NB4 (cell line): ENCODE measurements around the gene PARL.

Experiments used
- DNase-seq: peaks from one replicate; pipeline ENCODE4 v3.0.0; 2010; ENCODE audit warnings: low read depth
- H3K4me3 ChIP-seq: one replicate; pipeline ENCODE4 v1.5.1; 2011; ENCODE audit warnings: mild to moderate bottlenecking, low read depth, low read length, moderate library complexity
- MYC ChIP-seq: IDR thresholded peaks from 2 replicates; pipeline ENCODE4 v1.6.1; 2011; ENCODE audit warnings: low read depth, low read length
- POLR2A ChIP-seq: IDR thresholded peaks from 2 replicates; pipeline ENCODE4 v1.6.1; 2011; ENCODE audit warnings: mild to moderate bottlenecking; ENCODE audit not compliant: insufficient read length; ENCODE audit errors: extremely low read depth
- TF ChIP-seq, protein P1 (sequence below): IDR thresholded peaks from 2 replicates; pipeline ENCODE4 v1.6.1; 2011; ENCODE audit warnings: low read depth, low read length
- TF ChIP-seq, protein P2 (sequence below): IDR thresholded peaks from one replicate; pipeline ENCODE4 v1.5.1; 2012; ENCODE audit warnings: low read depth, low read length

Gene PARL

DNA sequence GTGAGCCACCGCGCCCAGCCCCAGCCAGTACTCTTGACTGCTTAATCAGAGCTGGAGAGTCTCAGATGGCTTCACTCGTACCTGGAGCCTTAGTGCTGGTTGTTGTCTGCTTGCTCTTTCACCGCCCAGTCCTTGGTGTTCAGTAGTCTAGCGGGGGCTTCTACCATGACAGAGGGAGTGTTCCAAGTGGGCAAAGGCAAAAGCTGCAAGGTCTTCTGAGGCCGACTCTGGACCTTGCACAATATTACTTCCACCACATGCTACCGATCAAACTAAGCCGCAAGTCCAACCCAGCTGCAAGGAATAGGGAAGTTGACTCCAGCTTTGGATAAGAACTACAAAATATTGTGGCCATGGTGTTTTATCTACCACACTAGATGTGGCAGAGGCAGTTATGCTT lies 6.6 kb downstream of the PARL start:
- TF ChIP-seq, protein P1, sequence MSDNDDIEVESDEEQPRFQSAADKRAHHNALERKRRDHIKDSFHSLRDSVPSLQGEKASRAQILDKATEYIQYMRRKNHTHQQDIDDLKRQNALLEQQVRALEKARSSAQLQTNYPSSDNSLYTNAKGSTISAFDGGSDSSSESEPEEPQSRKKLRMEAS = peak; percentile 66
- TF ChIP-seq POLR2A = peak; percentile 12
- TF ChIP-seq, protein P2, sequence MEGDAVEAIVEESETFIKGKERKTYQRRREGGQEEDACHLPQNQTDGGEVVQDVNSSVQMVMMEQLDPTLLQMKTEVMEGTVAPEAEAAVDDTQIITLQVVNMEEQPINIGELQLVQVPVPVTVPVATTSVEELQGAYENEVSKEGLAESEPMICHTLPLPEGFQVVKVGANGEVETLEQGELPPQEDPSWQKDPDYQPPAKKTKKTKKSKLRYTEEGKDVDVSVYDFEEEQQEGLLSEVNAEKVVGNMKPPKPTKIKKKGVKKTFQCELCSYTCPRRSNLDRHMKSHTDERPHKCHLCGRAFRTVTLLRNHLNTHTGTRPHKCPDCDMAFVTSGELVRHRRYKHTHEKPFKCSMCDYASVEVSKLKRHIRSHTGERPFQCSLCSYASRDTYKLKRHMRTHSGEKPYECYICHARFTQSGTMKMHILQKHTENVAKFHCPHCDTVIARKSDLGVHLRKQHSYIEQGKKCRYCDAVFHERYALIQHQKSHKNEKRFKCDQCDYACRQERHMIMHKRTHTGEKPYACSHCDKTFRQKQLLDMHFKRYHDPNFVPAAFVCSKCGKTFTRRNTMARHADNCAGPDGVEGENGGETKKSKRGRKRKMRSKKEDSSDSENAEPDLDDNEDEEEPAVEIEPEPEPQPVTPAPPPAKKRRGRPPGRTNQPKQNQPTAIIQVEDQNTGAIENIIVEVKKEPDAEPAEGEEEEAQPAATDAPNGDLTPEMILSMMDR = no peak
- TF ChIP-seq MYC = peak; percentile 91
- peak; percentile 97 for DNase-seq

DNA sequence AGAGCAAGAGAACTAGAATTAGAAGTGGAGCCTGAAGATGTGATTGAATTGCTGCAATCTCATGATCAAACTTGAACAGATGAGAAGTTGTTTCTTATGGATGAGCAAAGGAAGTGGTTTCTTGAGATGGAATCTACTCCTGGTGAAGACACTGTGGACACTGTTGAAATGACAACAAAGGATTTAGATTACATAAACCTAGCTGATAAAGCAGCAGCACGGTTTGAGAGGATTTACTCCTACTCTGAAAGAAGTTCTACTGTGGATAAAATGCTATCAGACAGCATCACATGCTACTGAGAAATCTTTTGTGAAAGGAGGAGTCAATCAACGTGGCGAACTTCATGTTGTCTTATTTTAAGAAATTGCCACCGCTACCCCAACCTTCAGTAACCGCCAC lies 7.5 kb downstream of the PARL start:
- peak; percentile 55 for DNase-seq
- peak overlapping the region; percentile 37 for H3K4me3 ChIP-seq

More for the DNA sequence above, 6.6 kb downstream of the PARL start:
- H3K4me3 ChIP-seq = peak overlapping the region; percentile 37

DNA sequence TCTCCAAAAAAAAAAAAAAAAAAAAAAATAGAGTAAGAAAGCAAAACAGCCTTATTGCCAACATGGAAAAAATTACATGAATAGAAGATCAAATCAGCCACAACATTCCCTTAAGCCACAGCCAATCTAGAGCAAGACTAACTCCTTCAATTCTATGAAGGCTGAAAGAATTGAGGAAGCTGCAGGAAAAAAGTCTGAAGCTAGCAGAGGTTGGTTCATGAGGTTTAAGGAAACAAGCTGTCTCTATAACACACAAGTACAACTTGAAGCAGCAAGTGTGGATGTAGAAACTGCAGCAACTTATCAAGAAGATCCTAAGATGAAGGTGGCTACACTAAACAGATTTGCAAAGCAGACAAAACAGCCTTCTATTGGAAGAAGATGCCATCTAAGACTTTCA lies 9.3 kb downstream of the PARL start:
- H3K4me3 ChIP-seq = no peak overlapping the region
- TF ChIP-seq MYC = no peak
- TF ChIP-seq POLR2A = no peak

DNA sequence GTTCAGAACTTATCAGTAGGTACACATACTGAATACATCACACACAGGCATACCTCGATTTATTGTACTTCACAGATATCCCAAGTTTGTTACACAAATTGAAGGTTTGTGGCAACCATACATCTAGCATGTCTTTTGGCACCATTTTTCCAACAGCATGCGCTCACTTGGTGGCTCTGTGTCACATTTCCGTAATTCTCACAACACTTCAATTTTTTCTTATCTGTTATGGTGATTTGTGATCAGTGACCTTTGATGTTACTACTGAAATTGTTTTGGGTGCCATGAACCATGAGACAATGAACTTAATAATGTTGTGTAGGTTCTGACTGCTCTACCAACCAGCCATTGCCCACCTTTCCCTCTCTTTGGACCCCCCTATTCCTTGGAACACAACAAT lies 10.8 kb downstream of the PARL start:
- no peak overlapping the region for H3K4me3 ChIP-seq
- no peak for DNase-seq
- no peak for TF ChIP-seq MYC
- TF ChIP-seq, protein P1 = no peak
- TF ChIP-seq POLR2A = no peak
- TF ChIP-seq, protein P2 = no peak

More for the DNA sequence above, 9.3 kb downstream of the PARL start:
- DNase-seq = peak; percentile 45

DNA sequence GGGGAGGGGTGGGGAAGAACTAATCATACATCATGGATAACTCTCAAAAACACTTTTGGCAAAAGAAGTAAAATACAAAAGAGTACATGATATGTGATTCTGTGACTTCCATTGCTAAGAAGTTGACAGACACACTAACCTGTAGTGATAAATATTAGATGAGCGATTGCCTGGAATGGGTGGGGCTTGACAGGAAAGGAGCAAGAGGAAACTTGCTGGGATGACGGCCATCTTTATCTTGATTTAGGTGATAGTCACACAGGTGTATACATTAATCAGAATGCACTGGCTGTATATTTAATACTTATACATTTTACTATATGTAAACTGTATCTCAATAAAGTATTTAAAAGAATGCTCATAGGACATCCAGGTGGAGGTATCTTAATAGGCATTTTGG lies 13.1 kb downstream of the PARL start:
- no peak overlapping the region for H3K4me3 ChIP-seq
- DNase-seq = no peak
- TF ChIP-seq MYC = no peak
- TF ChIP-seq, protein P1 = no peak
- TF ChIP-seq POLR2A = no peak
- TF ChIP-seq, protein P2 = no peak

DNA sequence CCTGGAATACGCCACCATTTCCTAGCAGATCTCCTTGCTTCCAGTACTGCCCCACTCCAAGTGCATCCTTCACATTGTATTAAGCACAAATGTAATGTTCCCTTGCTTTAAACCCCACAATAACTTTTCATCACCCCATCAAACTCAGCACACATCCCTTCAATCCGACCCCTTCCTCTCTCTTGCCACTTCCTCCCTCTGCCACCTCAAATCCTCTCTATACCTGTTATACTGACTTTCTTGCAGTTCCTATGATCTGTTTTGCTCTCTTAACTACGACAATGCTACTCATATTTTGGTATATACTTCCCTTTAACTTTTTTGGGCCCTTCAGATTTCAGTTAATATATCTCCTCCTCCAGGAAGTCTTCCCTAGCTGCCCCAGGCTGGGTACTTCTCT lies 14.1 kb downstream of the PARL start:
- no peak for TF ChIP-seq POLR2A
- TF ChIP-seq, protein P2 = no peak
- TF ChIP-seq MYC = no peak
- TF ChIP-seq, protein P1 = no peak
- no peak overlapping the region for H3K4me3 ChIP-seq
- no peak for DNase-seq

DNA sequence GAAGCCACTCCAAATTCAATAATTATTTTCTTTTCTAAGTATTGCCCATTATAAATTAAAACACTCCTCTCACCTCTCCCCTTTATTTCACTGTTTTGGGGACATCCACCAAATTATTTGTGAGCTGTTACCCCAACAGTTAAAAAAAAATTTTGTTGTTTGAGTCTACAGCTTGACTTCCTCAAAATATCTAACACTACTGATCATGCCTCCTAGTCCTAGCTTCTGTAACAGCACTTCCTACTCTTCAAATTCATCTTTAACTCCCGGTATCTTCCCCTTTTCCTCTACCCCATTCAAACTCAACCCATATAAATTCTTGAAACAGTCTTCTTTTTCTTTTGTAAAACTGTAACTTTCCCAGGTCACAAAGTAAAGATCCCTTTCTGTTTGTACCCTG lies 15.9 kb downstream of the PARL start:
- no peak overlapping the region for H3K4me3 ChIP-seq
- TF ChIP-seq, protein P2 = no peak
- no peak for TF ChIP-seq POLR2A
- TF ChIP-seq MYC = no peak
- TF ChIP-seq, protein P1 = no peak
- DNase-seq = peak; percentile 70
